H1 (cell line): ENCODE results near the gene OLFML2A. TPM values are rescaled to one million over a fixed set of nuclear protein-coding genes. Genes with fewer than 3 reads are reported as not detected.

ENCODE experiments used
- BRCA1 ChIP-seq: IDR thresholded peaks from 2 replicates; pipeline ENCODE4 v1.6.1; 2012; ENCODE audit warnings: low read depth, low read length, improper control_type of control experiment
- EP300 ChIP-seq, 2 experiments: IDR thresholded peaks; 1 replicate in 1 of 2; 2 replicates in 1 of 2; pipeline ENCODE4 v1.6.1; 2011 to 2012; ENCODE audit warnings: low read depth in 2 of 2, low read length in 2 of 2, mild to moderate bottlenecking in 2 of 2, borderline replicate concordance in 1 of 2, inconsistent platforms in 1 of 2, moderate library complexity in 1 of 2
- KDM5A ChIP-seq: fragments of 200-600 bp; IDR thresholded peaks from 2 replicates; pipeline ENCODE4 v1.7.1; 2012; ENCODE audit warnings: mild to moderate bottlenecking, low read length, inconsistent platforms, mixed read lengths
- RBBP5 ChIP-seq: IDR thresholded peaks from 2 replicates; pipeline ENCODE4 v1.7.1; 2012; ENCODE audit warnings: low read depth, mild to moderate bottlenecking, inconsistent platforms, low read length, moderate library complexity, borderline replicate concordance
- SAP30 ChIP-seq: fragments of 300-600 bp; sonication (generic); IDR thresholded peaks from 2 replicates; pipeline ENCODE4 v1.7.1; 2012; ENCODE audit warnings: low read length, moderate library complexity, mild to moderate bottlenecking, inconsistent platforms; ENCODE audit not compliant: insufficient read depth, insufficient replicate concordance
- polyA plus RNA-seq, 7 experiments: library from polyadenylated mRNA; depleted of rRNA in 3 of 7; stranded (reverse) in 5 of 7; unstranded in 2 of 7; fragments of >200 nt in 5 of 7; fragments of 200-250 nt in 2 of 7; gene quantifications; 1 replicate in 5 of 7; 2 replicates in 1 of 7; 4 replicates in 1 of 7; pipeline versions ENCODE4 v1.2.1 to v1.2.3, GENCODE V29; 2011 to 2013; ENCODE audit warnings: missing spikeins in 2 of 7, mixed read lengths in 2 of 7
- total RNA-seq: library from RNA; stranded (reverse); fragmentation: NEBNext Ultra II Directional; extraction: Animal tissue kit (Norgen Biotek cat#: 25700); gene quantifications from 2 replicates; pipeline ENCODE4 v1.2.1, GENCODE V29; 2021
- TF ChIP-seq, protein P1 (sequence below): fragments of 300-600 bp; sonication (generic); IDR thresholded peaks from 2 replicates; pipeline ENCODE4 v1.7.1; 2012; ENCODE audit warnings: low read length, moderate library complexity, mild to moderate bottlenecking, inconsistent platforms; ENCODE audit not compliant: insufficient replicate concordance

The OLFML2A gene
- total and polyA plus RNA-seq, 2 of the 8 experiments (the other 6 are each of a cell fraction or from before 2014, with no cell fraction given): 7.8 to 11.5 TPM

DNA sequence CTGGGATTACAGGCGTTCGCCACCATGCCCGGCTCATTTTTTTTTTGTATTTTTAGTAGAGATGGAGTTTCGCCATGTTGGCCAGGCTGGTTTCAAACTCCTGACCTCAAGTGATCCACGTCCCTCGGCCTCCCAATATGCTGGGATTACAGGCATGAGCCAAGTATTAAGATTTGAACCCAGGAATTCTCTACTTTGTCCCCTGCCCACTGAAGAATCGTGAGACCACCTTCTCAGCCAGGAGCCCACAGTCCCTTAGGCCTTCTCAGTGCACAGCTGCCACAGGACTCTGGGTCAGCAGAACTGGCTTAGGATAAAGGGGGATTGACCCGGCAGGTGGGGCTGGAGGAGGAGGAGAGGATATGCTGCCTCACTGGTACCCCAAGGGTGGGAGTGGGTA, 13.4 kb downstream of the OLFML2A start (continued):
- TF ChIP-seq, protein P1, sequence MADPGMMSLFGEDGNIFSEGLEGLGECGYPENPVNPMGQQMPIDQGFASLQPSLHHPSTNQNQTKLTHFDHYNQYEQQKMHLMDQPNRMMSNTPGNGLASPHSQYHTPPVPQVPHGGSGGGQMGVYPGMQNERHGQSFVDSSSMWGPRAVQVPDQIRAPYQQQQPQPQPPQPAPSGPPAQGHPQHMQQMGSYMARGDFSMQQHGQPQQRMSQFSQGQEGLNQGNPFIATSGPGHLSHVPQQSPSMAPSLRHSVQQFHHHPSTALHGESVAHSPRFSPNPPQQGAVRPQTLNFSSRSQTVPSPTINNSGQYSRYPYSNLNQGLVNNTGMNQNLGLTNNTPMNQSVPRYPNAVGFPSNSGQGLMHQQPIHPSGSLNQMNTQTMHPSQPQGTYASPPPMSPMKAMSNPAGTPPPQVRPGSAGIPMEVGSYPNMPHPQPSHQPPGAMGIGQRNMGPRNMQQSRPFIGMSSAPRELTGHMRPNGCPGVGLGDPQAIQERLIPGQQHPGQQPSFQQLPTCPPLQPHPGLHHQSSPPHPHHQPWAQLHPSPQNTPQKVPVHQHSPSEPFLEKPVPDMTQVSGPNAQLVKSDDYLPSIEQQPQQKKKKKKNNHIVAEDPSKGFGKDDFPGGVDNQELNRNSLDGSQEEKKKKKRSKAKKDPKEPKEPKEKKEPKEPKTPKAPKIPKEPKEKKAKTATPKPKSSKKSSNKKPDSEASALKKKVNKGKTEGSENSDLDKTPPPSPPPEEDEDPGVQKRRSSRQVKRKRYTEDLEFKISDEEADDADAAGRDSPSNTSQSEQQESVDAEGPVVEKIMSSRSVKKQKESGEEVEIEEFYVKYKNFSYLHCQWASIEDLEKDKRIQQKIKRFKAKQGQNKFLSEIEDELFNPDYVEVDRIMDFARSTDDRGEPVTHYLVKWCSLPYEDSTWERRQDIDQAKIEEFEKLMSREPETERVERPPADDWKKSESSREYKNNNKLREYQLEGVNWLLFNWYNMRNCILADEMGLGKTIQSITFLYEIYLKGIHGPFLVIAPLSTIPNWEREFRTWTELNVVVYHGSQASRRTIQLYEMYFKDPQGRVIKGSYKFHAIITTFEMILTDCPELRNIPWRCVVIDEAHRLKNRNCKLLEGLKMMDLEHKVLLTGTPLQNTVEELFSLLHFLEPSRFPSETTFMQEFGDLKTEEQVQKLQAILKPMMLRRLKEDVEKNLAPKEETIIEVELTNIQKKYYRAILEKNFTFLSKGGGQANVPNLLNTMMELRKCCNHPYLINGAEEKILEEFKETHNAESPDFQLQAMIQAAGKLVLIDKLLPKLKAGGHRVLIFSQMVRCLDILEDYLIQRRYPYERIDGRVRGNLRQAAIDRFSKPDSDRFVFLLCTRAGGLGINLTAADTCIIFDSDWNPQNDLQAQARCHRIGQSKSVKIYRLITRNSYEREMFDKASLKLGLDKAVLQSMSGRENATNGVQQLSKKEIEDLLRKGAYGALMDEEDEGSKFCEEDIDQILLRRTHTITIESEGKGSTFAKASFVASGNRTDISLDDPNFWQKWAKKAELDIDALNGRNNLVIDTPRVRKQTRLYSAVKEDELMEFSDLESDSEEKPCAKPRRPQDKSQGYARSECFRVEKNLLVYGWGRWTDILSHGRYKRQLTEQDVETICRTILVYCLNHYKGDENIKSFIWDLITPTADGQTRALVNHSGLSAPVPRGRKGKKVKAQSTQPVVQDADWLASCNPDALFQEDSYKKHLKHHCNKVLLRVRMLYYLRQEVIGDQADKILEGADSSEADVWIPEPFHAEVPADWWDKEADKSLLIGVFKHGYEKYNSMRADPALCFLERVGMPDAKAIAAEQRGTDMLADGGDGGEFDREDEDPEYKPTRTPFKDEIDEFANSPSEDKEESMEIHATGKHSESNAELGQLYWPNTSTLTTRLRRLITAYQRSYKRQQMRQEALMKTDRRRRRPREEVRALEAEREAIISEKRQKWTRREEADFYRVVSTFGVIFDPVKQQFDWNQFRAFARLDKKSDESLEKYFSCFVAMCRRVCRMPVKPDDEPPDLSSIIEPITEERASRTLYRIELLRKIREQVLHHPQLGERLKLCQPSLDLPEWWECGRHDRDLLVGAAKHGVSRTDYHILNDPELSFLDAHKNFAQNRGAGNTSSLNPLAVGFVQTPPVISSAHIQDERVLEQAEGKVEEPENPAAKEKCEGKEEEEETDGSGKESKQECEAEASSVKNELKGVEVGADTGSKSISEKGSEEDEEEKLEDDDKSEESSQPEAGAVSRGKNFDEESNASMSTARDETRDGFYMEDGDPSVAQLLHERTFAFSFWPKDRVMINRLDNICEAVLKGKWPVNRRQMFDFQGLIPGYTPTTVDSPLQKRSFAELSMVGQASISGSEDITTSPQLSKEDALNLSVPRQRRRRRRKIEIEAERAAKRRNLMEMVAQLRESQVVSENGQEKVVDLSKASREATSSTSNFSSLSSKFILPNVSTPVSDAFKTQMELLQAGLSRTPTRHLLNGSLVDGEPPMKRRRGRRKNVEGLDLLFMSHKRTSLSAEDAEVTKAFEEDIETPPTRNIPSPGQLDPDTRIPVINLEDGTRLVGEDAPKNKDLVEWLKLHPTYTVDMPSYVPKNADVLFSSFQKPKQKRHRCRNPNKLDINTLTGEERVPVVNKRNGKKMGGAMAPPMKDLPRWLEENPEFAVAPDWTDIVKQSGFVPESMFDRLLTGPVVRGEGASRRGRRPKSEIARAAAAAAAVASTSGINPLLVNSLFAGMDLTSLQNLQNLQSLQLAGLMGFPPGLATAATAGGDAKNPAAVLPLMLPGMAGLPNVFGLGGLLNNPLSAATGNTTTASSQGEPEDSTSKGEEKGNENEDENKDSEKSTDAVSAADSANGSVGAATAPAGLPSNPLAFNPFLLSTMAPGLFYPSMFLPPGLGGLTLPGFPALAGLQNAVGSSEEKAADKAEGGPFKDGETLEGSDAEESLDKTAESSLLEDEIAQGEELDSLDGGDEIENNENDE: no peak
- TF ChIP-seq RBBP5 (no peak), KDM5A (no peak), BRCA1 (no peak), EP300 (IDR thresholded peaks at IDR 0.05; ENCODE audit: borderline replicate concordance in 1 of 2, low read depth in 2 of 2, low read length in 2 of 2) (no peak), SAP30 (no peak)
